CD4-positive, alpha-beta T cell treated with Interleukin-2 at 100 ng/mL for 4 hours (primary cell): Measurements from ENCODE around the gene ZNF711.
A peak's percentile ranks its signal among the peaks of the same experiment; 100 is the strongest.
"Not testable (repeated sequence)": the region's sequence is repeated elsewhere in the genome, so short reads cannot be mapped to it uniquely, and the experiment has no call there.

Experiments used
- DNase-seq: peaks from one replicate; pipeline ENCODE4 v3.0.0-alpha.2; 2020; ENCODE audit warnings: low spot score

The ZNF711 gene

GRCh38 chrX:85243761-85244449, at the start of gene ZNF711, which contains the start of gene SATL1:
Gene ZNF711, plus strand, starts transcription at chrX:85243991. Its CDS starts 3,582 bp downstream, at chrX:85247573.
Gene SATL1, minus strand, starts transcription at chrX:85243779. Its CDS starts 134,811 bp downstream, at chrX:85108968.
- peak; percentile 17 for DNase-seq

- DNase-seq, result no peak
Measured at GRCh38 chrX:85196319-85196718, 47.5 kb upstream of the ZNF711 start.

- no peak for DNase-seq
Measured at GRCh38 chrX:85203461-85203970, 40.3 kb upstream of the ZNF711 start.

DNA sequence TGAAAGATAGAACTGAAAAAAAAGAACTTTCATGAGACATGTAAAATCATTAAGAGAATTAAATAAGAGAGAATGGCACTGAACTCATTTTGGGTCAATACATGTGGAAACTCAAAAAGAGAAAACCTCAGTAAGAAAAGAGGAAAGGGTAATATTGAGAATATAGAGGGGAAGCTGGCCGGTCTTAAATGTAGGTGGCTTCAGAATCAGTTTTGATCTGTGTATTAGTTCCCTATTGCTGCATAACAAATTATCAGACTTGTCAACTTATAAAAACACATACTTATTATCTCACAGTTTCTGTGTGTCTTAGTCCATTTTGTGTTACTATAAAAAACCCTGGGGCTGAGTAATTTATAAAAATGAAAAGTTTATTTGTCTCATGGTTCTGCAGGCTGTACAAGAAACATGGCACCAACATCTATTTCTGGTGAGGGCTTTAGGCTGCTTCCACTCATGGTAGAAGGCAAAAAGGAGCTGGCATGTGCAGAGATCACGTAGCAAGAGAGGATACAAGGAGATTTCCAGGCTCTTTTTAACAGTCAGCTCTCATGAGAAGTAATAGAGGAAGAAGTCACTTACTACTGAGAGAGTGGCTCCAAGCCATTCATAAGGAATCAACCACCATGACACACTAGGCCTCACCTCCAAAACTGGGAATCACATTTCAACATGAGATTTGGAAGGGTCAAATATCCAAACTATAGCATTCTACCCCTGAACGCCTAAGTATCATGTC, 29.8 kb upstream of the ZNF711 start:
- no peak for DNase-seq

DNA sequence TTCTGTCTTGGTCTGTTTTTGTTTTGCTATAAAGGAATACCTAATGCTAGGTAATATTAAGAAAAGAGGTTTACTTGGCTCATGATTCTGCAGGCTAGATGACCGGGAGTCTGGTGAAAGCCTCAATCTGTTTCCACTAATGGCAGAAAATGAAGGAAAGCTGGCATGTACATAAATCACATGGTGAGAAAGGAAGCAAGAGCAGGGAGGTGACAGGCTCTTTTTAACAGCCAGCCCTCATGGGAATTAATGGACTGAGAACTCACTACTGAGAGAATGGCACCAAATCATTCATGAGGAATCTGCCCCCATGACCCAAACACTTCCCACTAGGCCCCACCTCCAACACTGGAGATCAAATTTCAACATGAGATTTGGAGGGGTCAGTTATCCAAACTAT, 27.8 kb upstream of the ZNF711 start:
- DNase-seq, result no peak

- DNase-seq, result no peak
Measured at GRCh38 chrX:85221361-85221760, 22.4 kb upstream of the ZNF711 start.

DNA sequence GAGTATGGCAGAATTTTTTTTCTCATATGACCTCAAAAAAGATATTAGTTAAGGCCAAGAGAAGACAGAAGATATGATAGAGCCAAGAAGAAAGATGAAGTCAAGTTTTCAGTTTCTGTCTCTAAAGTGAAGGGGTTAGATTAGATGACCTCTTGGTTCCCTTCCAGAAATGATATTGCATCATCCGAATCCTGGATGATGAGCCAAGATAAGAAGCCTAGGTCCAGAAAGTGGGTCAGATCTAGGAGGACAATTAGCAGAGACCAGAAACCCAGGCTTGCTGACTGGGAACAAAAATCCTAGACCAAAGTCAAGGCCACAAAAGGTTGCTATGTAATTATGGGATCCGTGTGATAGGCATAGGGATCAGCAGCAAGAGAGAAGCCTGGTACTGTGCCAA, 20.4 kb upstream of the ZNF711 start:
- DNase-seq, result no peak

GRCh38 chrX:85243155-85243554, 636 bp upstream of the ZNF711 start:
- no peak for DNase-seq

- DNase-seq, result no peak
Measured at GRCh38 chrX:85244450-85245211, 840 bp downstream of the ZNF711 start.

DNA sequence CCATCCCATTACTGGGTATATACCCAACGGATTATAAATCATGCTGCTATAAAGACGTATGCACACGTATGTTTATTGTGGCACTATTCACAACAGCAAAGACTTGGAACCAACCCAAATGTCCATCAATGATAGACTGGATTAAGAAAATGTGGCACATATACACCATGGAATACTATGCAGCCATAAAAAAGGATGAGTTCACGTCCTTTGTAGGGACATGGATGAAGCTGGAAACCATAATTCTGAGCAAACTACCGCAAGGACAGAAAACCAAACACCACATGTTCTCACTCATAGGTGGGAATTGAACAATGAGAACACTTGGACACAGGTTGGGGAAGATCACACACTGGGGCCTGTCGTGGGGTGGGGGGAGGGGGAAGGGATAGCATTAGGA, 41.5 kb downstream of the ZNF711 start:
- DNase-seq, result not testable (repeated sequence)

DNA sequence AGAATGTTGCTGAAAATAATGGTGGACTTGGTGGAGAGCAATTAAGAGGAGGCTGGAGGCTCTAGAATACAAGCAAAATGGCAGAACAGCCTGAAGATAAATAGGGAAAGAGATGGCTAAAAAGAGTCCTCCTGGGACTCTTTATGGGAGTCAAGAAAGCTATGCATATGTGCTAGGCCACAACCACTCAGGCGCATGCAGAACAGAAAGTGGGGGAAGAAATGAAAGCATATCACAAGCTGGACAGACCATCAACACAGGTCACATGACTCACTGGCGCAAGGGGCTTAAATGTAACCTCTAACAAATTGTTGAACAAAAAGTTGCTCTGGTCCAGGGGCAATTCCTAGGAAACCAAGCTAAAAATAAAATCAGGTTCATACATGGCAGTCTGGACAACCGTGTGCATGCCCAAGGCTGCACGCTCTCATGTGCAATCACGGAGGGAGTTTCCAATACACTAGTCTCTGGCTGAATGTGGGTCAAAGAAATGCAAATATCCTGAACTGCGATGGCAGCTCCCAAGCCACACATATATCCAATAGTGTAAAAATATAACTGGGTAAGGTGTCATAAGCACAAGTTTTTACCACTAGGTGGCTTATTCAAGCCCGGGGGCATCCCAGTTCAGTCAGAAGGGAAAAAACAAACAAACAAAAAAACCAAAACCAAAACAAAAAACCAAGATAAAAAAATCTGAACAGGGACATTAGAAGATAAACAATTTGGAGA, 45.4 kb downstream of the ZNF711 start:
- DNase-seq, result no peak

DNA sequence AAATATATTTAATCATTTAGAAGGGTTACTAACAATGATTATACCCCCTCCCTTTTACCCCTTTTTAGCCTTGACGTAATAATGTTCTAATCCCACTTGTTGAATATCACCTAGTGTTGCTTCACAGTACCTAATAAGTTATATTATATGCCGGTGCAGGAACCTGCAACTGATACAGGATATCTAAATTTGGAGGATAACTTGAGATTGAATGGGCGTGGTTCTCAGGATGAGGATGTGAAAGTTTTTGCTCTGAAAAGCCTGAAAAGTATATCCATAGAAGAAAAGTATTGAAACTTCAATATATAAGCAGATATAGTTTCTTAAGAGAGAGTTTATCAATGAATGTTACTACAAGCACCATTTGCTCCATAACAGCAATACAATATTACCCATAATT, 59.8 kb downstream of the ZNF711 start:
- no peak for DNase-seq

DNA sequence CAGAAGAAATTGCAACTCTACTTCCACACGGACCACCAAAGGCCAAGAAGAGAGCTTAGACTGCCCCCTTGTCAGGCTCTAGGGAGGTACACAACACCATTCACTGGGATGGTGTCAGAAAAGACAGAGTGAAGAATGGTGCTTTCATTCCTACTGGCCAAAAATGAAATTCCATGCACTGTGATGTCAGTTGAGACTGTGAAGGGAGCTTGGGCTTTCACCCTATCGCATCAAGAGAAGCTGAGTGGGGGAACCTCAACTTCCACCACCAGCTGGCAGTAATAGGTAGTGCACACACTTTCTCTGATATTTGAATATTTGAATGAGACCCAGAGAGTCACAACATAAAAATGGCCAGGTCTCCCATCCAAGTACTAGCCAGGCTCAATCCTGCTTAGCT, 65.9 kb downstream of the ZNF711 start:
- DNase-seq, result no peak

GRCh38 chrX:85311348-85311747, 67.6 kb downstream of the ZNF711 start:
- not testable (repeated sequence) for DNase-seq
